GM12891 (cell line): ENCODE measurements around the gene DSG3.

ENCODE experiments used
- PAX5 ChIP-seq: IDR thresholded peaks from 2 replicates; pipeline ENCODE4 v1.6.1; 2011; ENCODE audit warnings: low read length, moderate library complexity, mild to moderate bottlenecking; ENCODE audit not compliant: insufficient read depth, severe bottlenecking
- POLR2A ChIP-seq: IDR thresholded peaks from 2 replicates; pipeline ENCODE4 v1.6.1; 2011; ENCODE audit warnings: low read depth, low read length, control low read depth
- POLR2AphosphoS5 ChIP-seq: IDR thresholded peaks from 2 replicates; pipeline ENCODE4 v1.6.1; 2011; ENCODE audit warnings: low read depth, low read length, control low read depth
- POU2F2 ChIP-seq: IDR thresholded peaks from 2 replicates; pipeline ENCODE4 v1.6.1; 2011; ENCODE audit warnings: low read depth, mild to moderate bottlenecking, control low read depth, low read length, moderate library complexity
- SPI1 ChIP-seq: IDR thresholded peaks from 2 replicates; pipeline ENCODE4 v1.6.1; 2011; ENCODE audit warnings: low read depth, low read length, control low read depth
- TAF1 ChIP-seq: IDR thresholded peaks from 2 replicates; pipeline ENCODE4 v1.6.1; 2011; ENCODE audit warnings: low read depth, low read length, control low read depth

GRCh38 chr18:31426871-31427406 is 20.6 kb upstream of the DSG3 start:
- TF ChIP-seq POLR2A, result no peak
- TF ChIP-seq TAF1, result no peak
- no peak for TF ChIP-seq POLR2AphosphoS5
- TF ChIP-seq POU2F2, result no peak
- TF ChIP-seq SPI1, result no peak
- TF ChIP-seq PAX5, result no peak
